ENCODE results near the gene RAB10.

GRCh38 chr2:26103752-26104151 lies 69.9 kb downstream of the RAB10 start:
- TF ChIP-seq CTCF (IDR thresholded peaks at IDR 0.05; ENCODE audit: poor library complexity): no peak
- no peak for TF ChIP-seq EZH2 (IDR thresholded peaks at IDR 0.05; ENCODE audit: borderline replicate concordance)

Data from hepatocyte (in vitro differentiated cells).